H1 (cell line): ENCODE measurements around the gene CXCL10. TPM values are rescaled to one million over a fixed set of nuclear protein-coding genes. Genes with fewer than 3 reads are reported as not detected.

ENCODE experiments used
- ASH2L ChIP-seq: fragments of 200-600, 300-600 bp; sonication (generic); IDR thresholded peaks from one replicate; pipeline ENCODE4 v1.7.1; 2017; ENCODE audit warnings: low read length
- BRCA1 ChIP-seq: IDR thresholded peaks from 2 replicates; pipeline ENCODE4 v1.6.1; 2012; ENCODE audit warnings: low read depth, low read length, improper control_type of control experiment
- KDM5A ChIP-seq: fragments of 200-600 bp; IDR thresholded peaks from 2 replicates; pipeline ENCODE4 v1.7.1; 2012; ENCODE audit warnings: mild to moderate bottlenecking, low read length, inconsistent platforms, mixed read lengths
- PHF8 ChIP-seq: fragments of 200-600 bp; sonication (generic); conservative IDR thresholded peaks from 2 replicates; pipeline ENCODE4 v1.7.1; 2012; ENCODE audit warnings: low read depth, mild to moderate bottlenecking, inconsistent platforms, low read length, moderate library complexity
- USF2 ChIP-seq: IDR thresholded peaks from 2 replicates; pipeline ENCODE4 v1.6.1; 2011; ENCODE audit warnings: low read length, improper control_type of control experiment
- polyA plus RNA-seq, 7 experiments: library from polyadenylated mRNA; depleted of rRNA in 3 of 7; stranded (reverse) in 5 of 7; unstranded in 2 of 7; fragments of >200 nt in 5 of 7; fragments of 200-250 nt in 2 of 7; gene quantifications; 1 replicate in 5 of 7; 2 replicates in 1 of 7; 4 replicates in 1 of 7; pipeline versions ENCODE4 v1.2.1 to v1.2.3, GENCODE V29; 2011 to 2013; ENCODE audit warnings: missing spikeins in 2 of 7, mixed read lengths in 2 of 7
- total RNA-seq: library from RNA; stranded (reverse); fragmentation: NEBNext Ultra II Directional; extraction: Animal tissue kit (Norgen Biotek cat#: 25700); gene quantifications from 2 replicates; pipeline ENCODE4 v1.2.1, GENCODE V29; 2021

Gene CXCL10
- total and polyA plus RNA-seq, 2 of the 8 experiments (the other 6 are each of a cell fraction or from before 2014, with no cell fraction given), result not detected

GRCh38 chr4:76058888-76059426 lies 35.7 kb upstream of the CXCL10 start (continued):
- no peak for TF ChIP-seq BRCA1
- TF ChIP-seq PHF8, result no peak
- no peak for TF ChIP-seq USF2
- TF ChIP-seq KDM5A, result no peak
- TF ChIP-seq ASH2L, result no peak
